GM20431 (cell line): ENCODE measurements around the gene OR8I2.
"Not testable (repeated sequence)": the region's sequence is repeated elsewhere in the genome, so short reads cannot be mapped to it uniquely, and the experiment has no call there.

Experiments
- in situ Hi-C: fragments of 300-500 bp; cut with MseI, MboI; formaldehyde crosslinking; loops from one replicate; pipeline ENCODE4 v1.15.0; 2020; ENCODE audit warnings: low sequenced_read_pairs; ENCODE audit not compliant: unreplicated experiment

Gene OR8I2

GRCh38 chr11:56093008-56093407 lies at the start of gene OR8I2:
Gene OR8I2 (plus strand): TSS chr11:56093308. CDS start chr11:56093308, 0 bp downstream.
- in situ Hi-C loops = no loop called here

- in situ Hi-C loops = no loop called here
These were observed 47.6 kb upstream of the OR8I2 start for GRCh38 chr11:56045538-56045937.

DNA sequence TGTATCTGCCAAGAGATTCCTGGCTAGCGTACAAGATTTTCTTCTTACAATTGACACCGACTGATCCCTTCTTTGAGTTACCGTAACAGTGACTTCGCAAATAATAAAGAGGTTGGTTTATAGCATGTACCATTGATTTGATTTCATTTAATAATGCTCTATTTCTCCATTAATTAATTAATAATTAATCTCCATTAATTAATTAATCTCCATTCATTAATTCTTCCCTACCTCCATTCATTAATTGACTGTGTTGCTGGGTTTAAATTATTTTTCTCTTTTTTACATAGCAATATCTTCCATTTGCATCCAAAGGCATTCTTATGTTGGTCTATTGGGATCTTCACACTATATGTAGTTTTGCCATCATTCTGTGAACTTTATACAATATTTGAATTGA lies 44.6 kb upstream of the OR8I2 start:
- in situ Hi-C loops = no loop called here

- in situ Hi-C loops = no loop called here
These were observed 43.6 kb upstream of the OR8I2 start for GRCh38 chr11:56049487-56049886.

- in situ Hi-C loops = not testable (repeated sequence)
These were observed 36.7 kb upstream of the OR8I2 start for GRCh38 chr11:56056366-56056765.

DNA sequence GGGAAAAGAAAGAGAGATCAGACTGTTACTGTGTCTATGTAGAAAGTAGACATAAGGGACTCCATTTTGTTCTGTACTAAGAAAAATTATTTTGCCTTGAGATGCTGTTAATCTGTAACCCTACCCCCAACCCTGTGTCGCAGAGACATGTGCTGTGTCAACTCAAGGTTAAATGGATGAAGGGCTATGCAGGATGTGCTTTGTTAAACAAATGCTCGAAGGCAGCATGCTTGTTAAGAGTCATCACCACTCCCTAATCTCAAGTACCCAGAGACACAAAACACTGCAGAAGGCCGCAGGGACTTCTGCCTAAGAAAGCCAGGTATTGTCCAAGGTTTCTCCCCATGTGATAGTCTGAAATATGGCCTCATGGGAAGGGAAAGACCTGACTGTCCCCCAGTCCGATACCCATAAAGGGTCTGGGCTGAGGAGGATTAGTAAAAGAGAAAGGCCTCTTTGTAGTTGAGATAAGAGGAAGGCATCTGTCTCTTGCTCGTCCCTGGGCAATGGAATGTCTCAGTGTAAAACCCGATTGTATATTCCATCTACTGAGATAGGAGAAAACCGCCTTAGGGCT lies 35.4 kb upstream of the OR8I2 start:
- in situ Hi-C loops = not testable (repeated sequence)

GRCh38 chr11:56058260-56058780 lies 34.8 kb upstream of the OR8I2 start:
- in situ Hi-C loops = not testable (repeated sequence)

GRCh38 chr11:56066980-56067379 lies 26.1 kb upstream of the OR8I2 start:
- in situ Hi-C loops = no loop called here

DNA sequence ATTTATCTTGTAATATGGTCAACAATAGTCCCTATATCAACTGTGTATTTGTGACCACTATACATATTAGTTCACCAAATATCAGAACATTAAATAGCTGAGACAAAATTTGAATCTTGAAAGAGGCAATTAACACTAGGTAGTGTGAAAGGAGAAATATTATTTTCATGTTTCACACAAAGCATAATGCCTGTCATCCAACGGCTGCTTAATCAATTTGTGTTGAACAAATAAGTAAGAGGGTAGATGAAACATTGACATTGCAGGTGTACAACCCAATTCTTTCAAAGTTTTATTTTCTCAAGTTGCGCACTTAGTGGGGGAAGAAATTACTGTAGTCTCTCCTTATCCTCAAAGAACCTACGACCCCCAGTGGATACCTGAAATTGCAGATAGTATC lies 3.4 kb upstream of the OR8I2 start:
- in situ Hi-C loops = no loop called here

DNA sequence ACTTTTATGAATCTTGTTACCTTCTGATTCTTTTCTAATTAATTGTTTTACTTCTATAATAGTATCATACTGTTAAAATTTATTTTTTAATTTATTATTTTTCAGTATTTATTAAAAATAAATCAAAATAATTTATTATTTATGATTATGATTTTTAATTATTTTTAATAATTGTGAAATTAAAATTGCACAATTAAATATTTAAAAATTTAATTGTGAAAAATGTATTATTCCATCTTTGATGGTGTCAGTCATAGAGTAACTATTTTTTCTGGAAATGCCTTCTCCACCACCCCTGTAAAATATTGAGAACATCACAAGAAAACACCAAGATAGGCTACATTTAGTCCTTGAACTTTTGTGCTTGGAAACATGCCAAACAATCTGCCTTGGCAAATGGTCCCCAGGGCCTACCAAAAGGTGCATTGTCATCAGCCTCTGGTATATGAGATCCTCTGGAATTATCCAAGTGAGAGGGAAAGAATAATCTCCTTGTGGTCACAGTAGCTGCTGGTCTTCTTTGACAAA lies 10.2 kb downstream of the OR8I2 start, which contains the start of gene OR8H2:
OR8H2 (plus strand) TSS at position 478 of the 528 bp plus-strand sequence. CDS start 1,356 bp downstream, outside the sequence.
- in situ Hi-C loops = no loop called here

GRCh38 chr11:56122073-56122472 lies 29.0 kb downstream of the OR8I2 start, which contains the start of gene OR8H3:
Gene OR8H3 (plus strand): TSS chr11:56122373. CDS start chr11:56122373, 0 bp downstream.
- in situ Hi-C loops = no loop called here

DNA sequence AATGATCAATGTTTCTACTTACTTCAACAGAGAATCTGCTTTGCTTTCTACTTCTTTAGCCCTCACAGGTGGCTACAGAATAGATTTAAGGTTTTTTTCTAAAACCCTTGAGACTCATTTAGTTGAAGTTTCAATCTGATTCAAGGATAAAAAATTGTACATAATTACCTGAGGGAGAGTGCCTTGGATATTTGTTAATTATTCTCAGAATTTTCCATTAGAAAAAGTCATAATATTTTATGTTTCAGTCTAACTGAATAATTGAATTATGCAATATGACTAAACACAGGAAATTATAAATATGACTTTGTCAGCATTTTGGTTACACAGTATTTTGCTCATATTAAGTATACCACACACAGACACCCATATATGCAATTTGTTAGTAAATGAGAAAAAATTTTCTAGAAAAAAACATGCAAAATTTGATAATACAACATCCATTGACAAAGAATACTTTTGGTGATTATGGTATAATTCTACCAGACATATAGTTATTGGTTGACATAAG lies 47.1 kb downstream of the OR8I2 start, which contains the start of gene OR8J3:
OR8J3 (minus strand) TSS at position 51 of the 511 bp plus-strand sequence. CDS start 2,483 bp downstream, outside the sequence.
- in situ Hi-C loops = no loop called here

- in situ Hi-C loops = not testable (repeated sequence)
These were observed 50.6 kb downstream of the OR8I2 start for GRCh38 chr11:56143681-56144080.
